ENCODE data around the gene STAMBP.

STAMBP gene

GRCh38 chr2:73906847-73907505 is 78.2 kb downstream of the STAMBP start:
- no peak for DNase-seq (ENCODE audit: low spot score)

DNA sequence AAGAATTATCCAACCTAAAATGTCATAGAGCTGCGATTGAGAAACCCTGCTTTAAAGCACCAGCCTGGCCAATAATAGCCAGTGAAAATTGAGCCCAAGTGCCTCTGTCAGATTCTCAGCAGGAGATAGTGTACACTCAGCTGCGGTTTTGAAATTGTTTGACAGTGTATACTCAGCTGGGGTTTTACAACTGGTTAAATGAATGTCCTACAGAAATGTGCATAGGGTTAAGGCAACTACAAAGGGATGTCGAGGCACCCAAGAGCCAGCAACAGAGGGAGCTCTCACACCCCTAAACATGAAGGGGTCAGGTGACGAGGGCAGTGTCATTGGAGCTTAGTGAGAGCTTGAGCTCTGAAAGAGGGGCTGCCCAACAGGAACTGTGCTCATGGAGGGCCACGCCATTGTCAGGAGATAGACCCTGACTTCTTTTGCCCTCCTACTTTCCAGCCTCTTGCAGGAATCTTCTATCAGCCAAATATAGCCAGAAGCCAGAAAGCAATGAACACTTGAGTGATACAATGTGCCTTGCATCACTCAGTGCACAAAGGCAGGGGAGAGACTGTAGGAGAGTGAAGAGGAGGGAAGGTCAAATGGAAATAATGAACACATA is 79.2 kb downstream of the STAMBP start:
- no peak for DNase-seq (ENCODE audit: low spot score)

- DNase-seq (ENCODE audit: low spot score) = no peak
Measured at GRCh38 chr2:73908689-73909652, 80.2 kb downstream of the STAMBP start.

GRCh38 chr2:73910873-73911547 is 82.2 kb downstream of the STAMBP start:
- DNase-seq (ENCODE audit: low spot score) = no peak

DNA sequence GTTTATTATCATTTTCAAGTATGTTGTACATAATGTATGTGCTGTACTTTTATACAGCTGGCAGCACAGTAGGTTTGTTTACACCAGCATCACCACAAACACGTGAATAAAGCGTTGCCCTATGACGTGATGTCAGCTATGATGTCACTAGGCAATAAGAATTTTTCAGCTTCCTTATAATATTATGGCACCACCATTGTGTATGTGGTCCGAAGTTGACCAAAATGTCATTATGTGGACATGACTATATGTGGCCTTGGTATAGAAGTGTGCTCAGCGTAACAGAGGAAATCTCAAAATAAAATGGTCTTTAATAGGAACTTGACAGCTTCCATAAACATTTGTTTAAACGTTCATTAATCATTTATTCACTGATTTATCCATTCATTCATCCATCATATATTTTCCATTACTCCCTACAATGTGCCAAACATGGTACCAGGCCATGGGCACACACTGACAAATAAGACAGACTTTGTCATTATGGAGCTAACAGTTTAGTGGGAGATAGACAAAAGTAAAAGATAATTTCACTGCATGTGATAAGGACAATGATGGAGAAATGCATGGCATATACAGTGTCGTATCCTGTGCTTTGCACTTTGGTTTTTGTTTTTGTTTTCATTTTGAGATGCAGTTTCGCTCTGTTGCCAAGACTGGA is 82.9 kb downstream of the STAMBP start:
- DNase-seq (ENCODE audit: low spot score) = no peak

DNA sequence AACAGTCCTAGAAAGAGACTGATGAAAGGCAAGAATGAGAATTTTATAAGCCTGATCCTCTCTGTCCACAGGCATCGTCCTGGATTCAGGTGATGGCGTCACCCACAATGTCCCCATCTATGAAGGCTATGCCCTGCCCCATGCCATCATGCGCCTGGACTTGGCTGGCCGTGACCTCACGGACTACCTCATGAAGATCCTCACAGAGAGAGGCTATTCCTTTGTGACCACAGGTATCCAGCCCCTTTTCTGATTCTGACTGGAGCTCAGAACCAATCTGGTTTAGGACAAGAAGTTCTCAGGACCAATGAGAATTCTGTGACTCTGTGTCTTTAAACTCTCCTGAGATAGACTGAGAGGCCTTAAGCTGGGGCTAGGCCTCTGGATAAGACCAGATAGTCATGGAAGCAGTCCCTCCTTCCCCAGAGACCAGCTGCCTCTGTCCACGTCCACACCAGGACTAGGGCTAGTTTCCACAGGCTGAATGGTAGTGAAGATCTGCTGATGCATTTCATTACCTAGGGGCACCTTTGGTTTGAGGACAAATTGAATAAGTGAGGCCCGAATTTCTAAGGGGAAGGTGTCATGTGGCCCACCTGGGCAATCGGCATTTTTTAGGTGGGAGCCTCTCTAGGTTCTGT is 84.8 kb downstream of the STAMBP start:
- DNase-seq (ENCODE audit: low spot score) = no peak

DNA sequence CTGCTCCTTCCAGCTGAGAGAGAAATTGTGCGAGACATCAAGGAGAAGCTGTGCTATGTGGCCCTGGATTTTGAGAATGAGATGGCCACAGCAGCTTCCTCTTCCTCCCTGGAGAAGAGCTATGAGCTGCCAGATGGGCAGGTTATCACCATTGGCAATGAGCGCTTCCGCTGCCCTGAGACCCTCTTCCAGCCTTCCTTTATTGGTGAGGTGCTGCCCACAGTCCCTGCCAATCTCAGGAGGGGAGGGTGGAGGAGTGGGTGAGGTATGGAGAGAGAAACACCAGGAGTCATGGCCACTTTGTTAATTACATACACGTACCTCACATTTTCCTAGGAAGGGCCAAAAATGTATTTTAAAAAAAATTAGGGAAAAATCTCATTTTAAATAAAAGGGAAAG is 85.9 kb downstream of the STAMBP start:
- DNase-seq (ENCODE audit: low spot score) = no peak

DNA sequence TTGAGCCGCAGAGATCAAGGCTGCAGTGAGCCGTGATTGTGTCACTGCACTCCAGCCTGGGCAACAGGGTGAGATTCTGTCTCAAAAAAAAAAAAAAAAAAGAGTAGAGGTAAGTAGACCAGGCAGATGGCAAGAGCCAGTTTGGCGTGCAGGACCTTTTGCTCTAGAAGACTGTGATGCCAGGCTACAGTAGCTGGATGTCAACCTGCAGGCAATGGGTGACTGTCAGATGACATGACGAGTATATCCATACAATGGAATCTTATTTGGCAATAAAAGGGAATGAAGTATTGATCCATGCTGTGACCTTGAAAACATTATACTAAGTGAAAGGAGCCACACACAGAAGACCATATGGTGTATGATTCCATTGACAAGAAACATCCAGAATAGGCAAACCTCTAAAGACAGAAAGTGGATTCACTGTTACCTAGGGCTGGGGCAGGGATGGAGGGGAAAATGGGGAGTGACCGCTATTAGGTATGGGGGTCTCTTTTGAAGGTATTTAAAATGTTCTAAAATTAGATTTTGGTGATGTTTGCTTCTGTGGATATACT is 86.8 kb downstream of the STAMBP start:
- no peak for DNase-seq (ENCODE audit: low spot score)

GRCh38 chr2:73916666-73917065 is 87.9 kb downstream of the STAMBP start:
- no peak for DNase-seq (ENCODE audit: low spot score)

DNA sequence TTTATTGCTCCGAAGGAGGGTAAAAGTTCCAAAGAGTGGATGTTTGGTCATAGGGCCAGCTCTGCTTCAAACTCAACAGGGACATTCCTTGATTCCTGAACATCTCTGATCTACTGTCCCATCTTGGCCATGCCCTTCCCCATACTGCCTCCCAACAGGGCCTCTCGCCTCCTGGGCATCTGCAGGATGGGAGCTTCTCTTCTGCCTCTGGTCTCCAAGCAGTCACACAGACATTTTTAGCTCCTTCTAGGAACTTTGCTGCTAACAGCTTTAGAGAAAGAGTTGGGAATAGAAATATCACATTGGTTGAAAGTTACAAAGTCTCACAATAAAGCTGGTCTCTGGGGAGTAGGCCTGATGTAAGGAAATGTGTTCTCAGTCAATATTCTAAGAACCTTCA is 88.5 kb downstream of the STAMBP start:
- DNase-seq (ENCODE audit: low spot score) = no peak

DNA sequence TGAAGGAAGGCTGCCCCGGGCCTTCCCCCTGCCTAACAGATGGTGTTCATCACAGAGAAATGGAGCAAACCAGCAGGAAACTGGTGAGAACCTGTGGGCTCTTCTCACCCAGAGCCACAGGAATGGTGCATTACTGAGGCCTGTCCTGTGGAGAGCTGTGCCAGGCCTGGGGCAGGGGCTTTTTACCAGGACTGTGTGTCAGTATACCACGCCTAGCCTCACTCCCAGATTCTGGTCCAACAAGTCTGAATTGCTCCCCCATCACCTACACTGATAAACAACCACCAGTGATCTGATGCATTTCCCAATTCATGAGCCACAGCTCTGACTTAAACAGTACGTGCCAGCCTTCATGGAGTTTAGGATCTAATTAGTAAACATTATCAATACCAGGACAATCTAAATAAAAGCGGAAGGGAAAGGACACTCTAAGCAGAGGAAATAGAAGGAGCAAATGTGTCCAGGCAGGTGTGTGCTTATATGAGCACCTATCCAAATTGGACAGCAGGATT is 89.0 kb downstream of the STAMBP start:
- DNase-seq (ENCODE audit: low spot score) = no peak

DNA sequence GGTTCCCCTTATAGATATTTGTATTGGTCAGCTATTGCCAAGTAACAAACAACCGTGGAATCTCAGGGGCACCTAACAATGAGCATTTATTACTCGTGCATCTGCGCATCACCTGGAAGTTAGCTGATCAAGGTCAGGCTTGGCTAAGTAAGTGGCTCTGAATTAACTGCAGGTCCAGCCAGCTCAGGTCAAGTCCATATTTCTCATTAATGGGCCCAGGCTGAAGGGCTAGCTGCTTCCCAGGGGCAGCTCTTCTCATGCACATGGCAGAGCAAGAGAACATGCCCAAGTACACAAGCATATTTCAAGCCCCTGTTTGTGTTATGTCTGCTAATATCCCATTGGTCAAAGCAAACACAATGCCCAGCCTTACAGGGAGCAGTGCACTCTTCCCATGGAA is 90.1 kb downstream of the STAMBP start:
- no peak for DNase-seq (ENCODE audit: low spot score)

- no peak for DNase-seq (ENCODE audit: low spot score)
Measured at GRCh38 chr2:73919596-73920228, 91.0 kb downstream of the STAMBP start.

DNA sequence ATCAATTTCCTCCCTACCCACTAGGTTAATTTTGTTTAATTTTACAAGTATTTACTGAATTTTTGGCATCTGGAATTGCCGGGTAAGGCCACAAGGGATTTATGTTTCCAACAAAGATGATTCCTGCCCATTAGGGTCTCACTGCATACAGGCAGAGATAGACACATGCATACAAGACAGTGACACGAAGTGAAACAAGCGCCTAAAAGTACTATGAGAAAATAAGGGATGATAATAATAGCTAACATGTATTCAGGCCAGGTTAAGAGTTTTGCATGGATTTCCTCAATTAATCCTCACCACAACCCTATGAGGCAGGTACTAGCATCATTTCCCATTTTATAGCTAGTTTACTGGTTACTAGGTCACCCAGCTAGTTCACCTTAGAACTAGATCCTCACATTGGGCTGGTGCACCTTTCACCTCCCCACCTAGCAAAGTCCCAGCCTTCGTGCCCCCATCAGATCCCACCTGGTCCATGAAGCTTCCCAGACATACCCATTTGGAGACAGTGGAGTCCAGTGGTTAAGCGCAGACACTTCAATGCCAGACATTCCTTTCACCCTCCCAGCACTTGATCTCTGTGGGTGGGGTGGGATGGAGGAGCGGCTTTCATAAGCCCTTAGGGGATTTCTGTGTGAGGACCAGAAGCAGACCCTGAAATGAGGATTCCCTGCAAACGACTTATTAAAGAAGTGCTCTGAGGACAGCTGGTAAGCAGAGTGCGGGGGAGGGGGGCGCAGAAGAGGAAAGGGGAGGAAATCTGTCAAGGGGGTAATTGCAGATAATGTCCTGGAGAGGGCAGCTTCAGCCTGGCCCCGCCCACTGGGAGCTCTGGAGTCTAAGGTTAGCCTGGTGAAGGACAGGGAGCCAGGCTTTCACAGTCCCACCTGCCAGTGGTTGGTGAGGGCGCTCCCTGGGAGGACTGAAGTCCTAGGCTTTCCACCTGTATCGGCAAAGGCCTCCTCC is 92.1 kb downstream of the STAMBP start:
- DNase-seq (ENCODE audit: low spot score) = no peak

DNA sequence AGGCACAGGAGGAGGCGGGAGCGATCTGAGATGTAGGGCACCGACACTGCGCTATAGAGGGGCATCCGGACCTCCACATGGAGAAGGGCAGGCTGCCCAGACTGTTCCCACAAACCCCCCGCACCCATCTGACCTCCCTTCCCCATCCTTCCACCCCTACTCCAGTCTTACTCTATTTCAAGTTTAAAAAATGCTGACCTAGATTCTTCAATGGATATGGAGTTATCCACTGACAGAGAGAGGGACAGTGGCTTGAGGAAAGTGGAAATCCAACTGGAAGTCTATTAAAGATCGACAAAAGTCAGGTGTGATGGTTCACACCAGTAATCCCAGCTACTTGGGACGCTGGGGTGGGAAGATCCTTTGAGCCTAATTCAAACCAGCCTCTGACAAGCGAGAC is 92.8 kb downstream of the STAMBP start:
- DNase-seq (ENCODE audit: low spot score) = no peak

DNA sequence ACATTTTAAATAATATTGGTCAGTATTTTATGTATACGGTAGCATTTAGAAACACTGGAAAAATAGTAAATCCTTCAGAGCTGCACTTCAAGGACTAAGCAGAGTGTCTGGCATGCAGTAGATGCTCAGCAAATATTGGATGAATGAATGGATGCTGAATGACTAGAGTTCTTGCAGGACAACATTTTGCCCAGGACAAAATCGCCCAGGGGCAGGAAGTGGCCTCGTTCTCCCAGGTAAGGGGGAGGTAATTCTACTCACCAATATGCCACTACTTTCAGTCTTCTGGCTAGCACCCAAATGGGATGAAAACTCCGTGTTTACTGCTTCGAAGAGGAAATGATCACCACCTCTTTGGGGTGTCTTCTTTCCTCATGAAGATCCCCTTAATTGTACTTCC is 93.9 kb downstream of the STAMBP start:
- no peak for DNase-seq (ENCODE audit: low spot score)

All from left forelimb (tissue), 1 donor.